ENCODE data around the gene USP32.

DNA sequence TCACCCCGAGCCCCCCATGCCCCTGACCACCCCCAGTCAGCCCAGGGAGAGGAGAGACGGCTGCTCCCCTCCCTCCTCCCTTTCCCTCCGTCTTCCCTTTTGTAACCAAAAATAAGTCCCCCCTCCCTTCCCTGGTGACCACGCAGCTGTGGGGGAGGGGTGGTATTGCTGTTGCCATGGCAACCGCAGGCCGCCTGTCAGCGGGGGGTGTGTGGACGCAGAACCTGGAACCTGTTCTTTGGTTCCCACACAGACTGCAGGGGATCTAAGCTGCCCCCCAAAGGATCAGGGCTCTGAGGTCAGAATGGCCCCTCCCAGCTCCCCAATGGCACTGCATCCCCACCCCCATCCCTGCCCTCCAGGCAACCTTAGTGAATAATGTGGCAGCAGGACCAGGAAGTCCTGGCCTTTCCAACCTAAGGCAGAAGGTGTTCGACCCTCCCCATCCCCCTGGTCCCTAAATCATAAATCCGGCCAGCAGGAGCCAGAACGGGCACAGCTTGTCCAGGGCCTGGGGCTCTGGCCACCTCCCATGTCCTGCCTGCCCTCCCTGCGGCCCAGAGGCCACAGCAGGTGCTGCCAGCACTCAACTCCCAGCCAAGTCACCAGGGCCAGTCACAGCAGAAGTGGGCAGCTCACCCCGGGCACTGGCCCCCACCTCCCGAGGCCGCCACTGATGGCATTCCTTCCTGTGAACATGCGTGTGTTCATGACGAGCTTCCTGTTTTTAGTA, 230.2 kb downstream of the USP32 start:
- TF ChIP-seq POLR2A (IDR thresholded peaks at IDR 0.05; ENCODE audit: low read length) (no peak), GATA1 (IDR thresholded peaks at IDR 0.05; ENCODE audit: low read depth, low read length) (no peak)
